ENCODE results near the gene LPCAT2.

LPCAT2 gene

DNA sequence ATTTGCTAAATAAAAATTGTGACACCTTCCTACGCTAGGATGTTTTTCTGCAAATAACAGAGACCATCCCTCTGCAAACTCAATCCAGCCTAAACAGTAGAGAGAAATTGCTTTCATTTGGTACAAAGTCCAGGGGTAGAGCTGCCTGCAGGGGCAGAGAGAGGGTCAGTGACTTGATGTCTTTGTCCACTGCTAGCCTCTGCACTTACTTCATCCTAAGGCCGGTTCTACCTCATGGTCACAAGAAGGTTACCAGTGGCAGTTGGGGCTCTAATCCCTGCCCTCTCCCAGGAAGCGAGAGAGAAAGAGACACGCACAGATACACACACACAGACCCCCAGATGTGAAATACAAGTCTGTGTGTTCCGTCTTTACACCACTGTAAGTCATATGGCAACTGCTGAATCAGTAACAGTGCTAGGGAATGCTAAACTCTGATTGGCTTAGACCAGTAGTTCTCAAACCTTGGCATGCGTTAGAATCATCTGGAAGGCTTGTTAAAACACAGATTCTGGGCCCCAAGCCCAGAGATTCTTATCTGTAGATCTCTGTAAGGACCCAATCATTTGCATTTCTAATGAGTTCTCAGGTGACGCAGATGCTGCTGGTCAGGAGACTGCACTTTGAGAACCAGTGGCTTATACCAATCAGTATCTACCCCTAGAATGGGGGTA lies 13.1 kb upstream of the LPCAT2 start:
- no peak for DNase-seq
- Histone ChIP-seq H3K9me3 (no peaks in the 10 kb centered on the region), H3K4me3 (ENCODE audit: low read depth, low read length) (no peak overlapping the region), H3K27me3 (no peaks in the 10 kb centered on the region), H3K4me1 (peaks cover 51% of the 10 kb centered on the region), H3K36me3 (peaks cover 59% of the 10 kb centered on the region)
- TF ChIP-seq, protein P1, sequence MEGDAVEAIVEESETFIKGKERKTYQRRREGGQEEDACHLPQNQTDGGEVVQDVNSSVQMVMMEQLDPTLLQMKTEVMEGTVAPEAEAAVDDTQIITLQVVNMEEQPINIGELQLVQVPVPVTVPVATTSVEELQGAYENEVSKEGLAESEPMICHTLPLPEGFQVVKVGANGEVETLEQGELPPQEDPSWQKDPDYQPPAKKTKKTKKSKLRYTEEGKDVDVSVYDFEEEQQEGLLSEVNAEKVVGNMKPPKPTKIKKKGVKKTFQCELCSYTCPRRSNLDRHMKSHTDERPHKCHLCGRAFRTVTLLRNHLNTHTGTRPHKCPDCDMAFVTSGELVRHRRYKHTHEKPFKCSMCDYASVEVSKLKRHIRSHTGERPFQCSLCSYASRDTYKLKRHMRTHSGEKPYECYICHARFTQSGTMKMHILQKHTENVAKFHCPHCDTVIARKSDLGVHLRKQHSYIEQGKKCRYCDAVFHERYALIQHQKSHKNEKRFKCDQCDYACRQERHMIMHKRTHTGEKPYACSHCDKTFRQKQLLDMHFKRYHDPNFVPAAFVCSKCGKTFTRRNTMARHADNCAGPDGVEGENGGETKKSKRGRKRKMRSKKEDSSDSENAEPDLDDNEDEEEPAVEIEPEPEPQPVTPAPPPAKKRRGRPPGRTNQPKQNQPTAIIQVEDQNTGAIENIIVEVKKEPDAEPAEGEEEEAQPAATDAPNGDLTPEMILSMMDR (IDR thresholded peaks at IDR 0.05; ENCODE audit: low read depth, low read length) = no peak

DNA sequence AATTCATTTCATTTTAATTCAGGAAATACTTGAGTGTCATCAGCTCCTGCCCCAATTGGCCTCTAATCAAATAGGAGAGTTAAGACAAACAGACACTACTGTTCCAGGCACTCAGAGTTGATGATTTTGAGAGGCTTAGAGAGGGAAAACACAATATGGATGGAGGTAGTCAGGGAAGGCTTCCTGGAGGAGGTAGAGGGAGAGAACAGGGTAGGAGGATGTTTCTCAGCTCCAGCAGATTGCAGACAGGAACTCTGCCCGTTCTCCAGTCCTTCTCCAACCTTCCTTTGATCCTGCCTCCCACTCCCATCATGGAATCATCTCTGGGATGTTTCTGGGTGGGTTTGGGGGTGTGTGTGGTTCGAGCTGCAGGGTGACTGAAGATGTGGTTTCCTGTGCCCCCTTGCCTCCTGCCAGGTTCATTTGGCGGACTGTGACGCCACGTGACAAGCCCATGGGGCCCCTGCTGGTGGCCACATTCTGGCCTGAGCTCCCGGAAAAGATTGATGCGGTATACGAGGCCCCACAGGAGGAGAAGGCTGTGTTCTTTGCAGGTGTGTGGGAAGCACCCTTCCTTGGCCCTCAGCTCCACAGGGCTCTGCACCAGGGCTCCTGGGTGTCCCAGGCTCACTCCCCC lies 12.2 kb upstream of the LPCAT2 start:
- Histone ChIP-seq H3K4me3 (ENCODE audit: low read depth, low read length) (no peak overlapping the region), H3K36me3 (peaks cover 61% of the 10 kb centered on the region), H3K4me1 (peaks cover 60% of the 10 kb centered on the region), H3K27me3 (no peaks in the 10 kb centered on the region), H3K9me3 (no peaks in the 10 kb centered on the region)
- TF ChIP-seq, protein P1 (IDR thresholded peaks at IDR 0.05; ENCODE audit: low read depth, low read length) = no peak
- no peak for DNase-seq

DNA sequence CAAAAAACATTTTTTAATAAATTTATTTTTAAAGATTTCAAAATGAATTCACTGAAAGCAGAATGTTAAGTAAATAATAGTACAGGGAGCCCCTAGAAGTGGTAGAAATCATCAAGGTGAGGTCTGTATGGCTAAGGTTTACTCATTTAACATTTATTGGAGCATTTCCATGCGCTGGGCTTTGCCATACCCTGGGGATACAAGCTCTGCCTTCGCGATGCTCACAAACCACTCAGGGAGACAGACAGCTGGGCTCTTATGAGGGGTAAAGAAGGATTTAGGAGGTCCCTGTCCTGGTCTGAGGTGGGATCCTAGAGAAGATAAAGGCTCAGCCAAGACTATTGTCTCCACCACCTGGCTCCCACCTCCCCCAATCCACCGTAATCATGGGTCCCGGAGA lies 11.3 kb upstream of the LPCAT2 start:
- peaks cover 69% of the 10 kb centered on the region for H3K4me1 ChIP-seq
- H3K36me3 ChIP-seq = peaks cover 65% of the 10 kb centered on the region

DNA sequence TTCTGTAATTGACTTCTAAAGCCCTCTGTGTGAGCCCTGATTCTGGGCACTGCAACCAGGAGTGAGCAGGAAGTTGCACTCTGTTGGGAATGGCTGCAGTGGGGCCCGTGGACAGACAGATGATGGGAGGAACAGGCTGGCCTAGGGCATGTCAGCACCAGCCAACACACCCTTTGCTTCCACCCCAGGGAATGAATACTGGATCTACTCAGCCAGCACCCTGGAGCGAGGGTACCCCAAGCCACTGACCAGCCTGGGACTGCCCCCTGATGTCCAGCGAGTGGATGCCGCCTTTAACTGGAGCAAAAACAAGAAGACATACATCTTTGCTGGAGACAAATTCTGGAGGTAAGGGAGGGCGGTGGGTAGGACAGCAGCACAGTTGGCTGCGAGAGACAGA lies 10.8 kb upstream of the LPCAT2 start:
- peaks cover 70% of the 10 kb centered on the region for H3K4me1 ChIP-seq
- H3K4me3 ChIP-seq (ENCODE audit: low read depth, low read length) = no peak overlapping the region
- no peaks in the 10 kb centered on the region for H3K27me3 ChIP-seq
- H3K9me3 ChIP-seq = no peaks in the 10 kb centered on the region
- TF ChIP-seq, protein P1 (IDR thresholded peaks at IDR 0.05; ENCODE audit: low read depth, low read length) = no peak
- H3K36me3 ChIP-seq = peaks cover 60% of the 10 kb centered on the region
- no peak for DNase-seq

More for the DNA sequence above, 11.3 kb upstream of the LPCAT2 start:
- TF ChIP-seq, protein P1 (IDR thresholded peaks at IDR 0.05; ENCODE audit: low read depth, low read length) = no peak
- no peaks in the 10 kb centered on the region for H3K27me3 ChIP-seq
- H3K4me3 ChIP-seq (ENCODE audit: low read depth, low read length) = no peak overlapping the region
- H3K9me3 ChIP-seq = no peaks in the 10 kb centered on the region
- no peak for DNase-seq

DNA sequence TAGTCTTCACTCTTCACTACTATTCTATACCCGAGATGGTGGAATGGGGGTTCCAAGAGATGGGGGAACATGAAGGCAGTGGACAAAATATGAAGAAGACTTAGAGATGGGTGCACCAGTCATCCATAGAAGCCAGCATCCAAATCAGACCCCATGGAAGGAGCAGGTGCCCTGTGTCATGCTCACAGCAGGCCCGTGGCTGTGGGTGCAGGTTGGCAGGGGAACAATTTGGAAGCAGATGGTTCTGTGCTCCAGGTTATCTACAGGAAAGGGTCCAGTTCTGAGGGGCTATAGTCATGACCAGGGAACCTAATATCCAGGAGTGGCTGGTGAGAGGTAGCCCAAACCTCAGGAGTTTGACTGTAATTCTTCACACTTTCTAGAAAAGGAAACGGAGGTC lies 9.6 kb upstream of the LPCAT2 start:
- no peaks in the 10 kb centered on the region for H3K27me3 ChIP-seq
- no peak for DNase-seq
- no peaks in the 10 kb centered on the region for H3K9me3 ChIP-seq
- peaks cover 57% of the 10 kb centered on the region for H3K36me3 ChIP-seq
- TF ChIP-seq, protein P1 (IDR thresholded peaks at IDR 0.05; ENCODE audit: low read depth, low read length) = no peak
- H3K4me1 ChIP-seq = peaks cover 73% of the 10 kb centered on the region
- H3K4me3 ChIP-seq (ENCODE audit: low read depth, low read length) = no peak overlapping the region

DNA sequence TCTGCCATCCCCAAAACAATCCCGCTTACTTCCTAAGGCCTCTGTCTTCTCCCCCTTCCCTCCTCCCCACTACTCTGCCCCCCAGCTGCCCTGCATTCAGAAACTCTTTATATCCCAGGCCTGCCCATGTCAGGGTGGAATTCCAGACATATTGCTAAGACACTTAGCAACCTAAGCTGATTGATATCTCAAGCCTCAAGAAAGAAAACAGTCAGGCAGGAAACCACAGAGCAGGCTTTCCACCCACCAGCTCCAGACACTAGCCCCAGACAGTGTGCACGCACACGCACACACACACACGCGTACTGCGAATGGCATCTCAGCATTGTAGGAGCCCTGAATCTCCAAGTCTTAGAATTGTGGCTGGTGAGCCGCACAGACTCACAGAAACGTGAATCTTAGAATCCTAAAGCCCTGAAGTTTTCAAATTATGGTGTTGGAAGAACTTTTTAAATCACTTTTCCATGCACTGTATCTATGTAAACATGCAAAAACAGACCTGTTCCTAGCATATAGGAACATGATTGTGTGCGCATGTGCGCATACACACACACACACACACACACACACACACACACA lies 8.8 kb upstream of the LPCAT2 start:
- H3K27me3 ChIP-seq = no peaks in the 10 kb centered on the region
- H3K9me3 ChIP-seq = no peaks in the 10 kb centered on the region
- no peak overlapping the region for H3K4me3 ChIP-seq (ENCODE audit: low read depth, low read length)
- TF ChIP-seq, protein P1 (IDR thresholded peaks at IDR 0.05; ENCODE audit: low read depth, low read length) = no peak
- peaks cover 66% of the 10 kb centered on the region for H3K4me1 ChIP-seq
- H3K36me3 ChIP-seq = peaks cover 60% of the 10 kb centered on the region
- peak; percentile 57 for DNase-seq

Measured in BE2C (cell line).